Endodermal cell (in vitro differentiated cells): ENCODE results near the gene RGS7. TPM values are rescaled to one million over a fixed set of nuclear protein-coding genes. Genes with fewer than 3 reads are reported as not detected.

Experiments used
- DNase-seq: peaks from one replicate; pipeline ENCODE4 v3.0.0-alpha.2; 2017
- H3K27ac ChIP-seq: 2 replicates; pipeline ENCODE4 v1.5.1; 2013; ENCODE audit warnings: mild to moderate bottlenecking, low read depth, low read length, moderate library complexity
- H3K27me3 ChIP-seq: 2 replicates; pipeline ENCODE4 v1.6.1; 2013; ENCODE audit warnings: mild to moderate bottlenecking, low read length, moderate library complexity; ENCODE audit not compliant: insufficient read depth, control insufficient read depth, poor library complexity, severe bottlenecking
- H3K36me3 ChIP-seq: 2 replicates; pipeline ENCODE4 v1.7.0; 2013; ENCODE audit warnings: mild to moderate bottlenecking, low read length, moderate library complexity; ENCODE audit not compliant: control insufficient read depth, insufficient read depth
- H3K4me1 ChIP-seq: one replicate; pipeline ENCODE4 v1.7.0; 2013; ENCODE audit warnings: low read length; ENCODE audit not compliant: control insufficient read depth, insufficient read depth
- H3K4me3 ChIP-seq: 2 replicates; pipeline ENCODE4 v1.5.1; 2013; ENCODE audit warnings: mild to moderate bottlenecking, low read length, moderate library complexity
- H3K9ac ChIP-seq: 2 replicates; pipeline ENCODE4 v1.6.1; 2013; ENCODE audit warnings: mild to moderate bottlenecking, low read length, moderate library complexity; ENCODE audit not compliant: poor library complexity, severe bottlenecking; ENCODE audit errors: extremely low read depth
- H3K9me3 ChIP-seq: 2 replicates; pipeline ENCODE4 v1.6.1; 2013; ENCODE audit warnings: mild to moderate bottlenecking, low read length, moderate library complexity; ENCODE audit not compliant: control insufficient read depth
- H3K27ac Mint-ChIP-seq: 2 replicates; pipeline ENCODE4 v1.8.0; 2020; ENCODE audit warnings: mixed read lengths
- H3K27me3 Mint-ChIP-seq: 2 replicates; pipeline ENCODE4 v1.8.0; 2021; ENCODE audit warnings: mild to moderate bottlenecking, mixed read lengths; ENCODE audit not compliant: insufficient read depth
- H3K36me3 Mint-ChIP-seq: 2 replicates; pipeline ENCODE4 v1.8.0; 2020; ENCODE audit warnings: low read depth, mixed read lengths
- H3K4me1 Mint-ChIP-seq: 2 replicates; pipeline ENCODE4 v1.8.0; 2020; ENCODE audit warnings: mixed read lengths
- H3K4me3 Mint-ChIP-seq: 2 replicates; pipeline ENCODE4 v1.8.0; 2020; ENCODE audit warnings: mild to moderate bottlenecking, moderate library complexity, mixed read lengths
- H3K9me3 Mint-ChIP-seq: 2 replicates; pipeline ENCODE4 v1.8.0; 2020; ENCODE audit warnings: mild to moderate bottlenecking, mixed read lengths
- CTCF ChIP-seq: fragments of 200-600 bp; sonication (generic); conservative IDR thresholded peaks from 2 replicates; pipeline ENCODE4 v1.5.0; 2021; ENCODE audit warnings: antibody characterized with exemption, mild to moderate bottlenecking
- WGBS, 2 experiments: methylation state at CpG; one replicate each; pipeline versions ENCODE4 v1.1.5 to v1.1.7; 2013; ENCODE audit warnings: missing lambda C conversion rate in 2 of 2, mixed read lengths in 1 of 2; ENCODE audit not compliant: insufficient coverage in 1 of 2, insufficient read length in 1 of 2; 5-methylcytosine and 5-hydroxymethylcytosine counted together
- total RNA-seq, 2 donors: library from RNA; stranded (reverse); fragmentation: NEBNext Ultra II Directional in 1 of 2; extraction: Animal tissue kit (Norgen Biotek cat#: 25700) in 1 of 2; gene quantifications; 2 replicates in 1 of 2; 3 replicates in 1 of 2; pipeline ENCODE4 v1.2.1, GENCODE V29; 2021

RGS7 gene
- total RNA-seq, 2 donors from 2014 or later, result 1.0 to 1.1 TPM

GRCh38 chr1:240854367-240854766 lies 502.6 kb downstream of the RGS7 start:
- no peaks in the 10 kb centered on the region for H3K27me3 Mint-ChIP-seq
- no peaks in the 10 kb centered on the region for H3K27me3 ChIP-seq
- no peak overlapping the region for H3K4me3 Mint-ChIP-seq
- H3K4me1 Mint-ChIP-seq, result no peaks in the 10 kb centered on the region
- no peak overlapping the region for H3K9ac ChIP-seq
- TF ChIP-seq CTCF, result no peak
- WGBS, 2 experiments, result 76 to 93% methylated on average over 5 to 6 of the region's 6 CpGs
- no peaks in the 10 kb centered on the region for H3K9me3 Mint-ChIP-seq
- no peaks in the 10 kb centered on the region for H3K36me3 ChIP-seq
- no peak for DNase-seq
- H3K4me1 ChIP-seq, result no peaks in the 10 kb centered on the region
- no peak overlapping the region for H3K27ac ChIP-seq
- no peak overlapping the region for H3K4me3 ChIP-seq
- H3K27ac Mint-ChIP-seq, result no peak overlapping the region
- H3K36me3 Mint-ChIP-seq, result no peaks in the 10 kb centered on the region
- no peaks in the 10 kb centered on the region for H3K9me3 ChIP-seq

- Histone ChIP-seq H3K36me3 (no peaks in the 10 kb centered on the region), H3K27ac (no peak overlapping the region), H3K9ac (no peak overlapping the region), H3K4me1 (no peaks in the 10 kb centered on the region), H3K9me3 (no peaks in the 10 kb centered on the region), H3K4me3 (no peak overlapping the region), H3K27me3 (no peaks in the 10 kb centered on the region)
- no peak for TF ChIP-seq CTCF
- H3K9me3 Mint-ChIP-seq, result no peaks in the 10 kb centered on the region
- DNase-seq, result no peak
- no peak overlapping the region for H3K27ac Mint-ChIP-seq
- H3K4me3 Mint-ChIP-seq, result no peak overlapping the region
- H3K27me3 Mint-ChIP-seq, result no peaks in the 10 kb centered on the region
- H3K36me3 Mint-ChIP-seq, result no peaks in the 10 kb centered on the region
- WGBS, 2 experiments, result 71 to 73% methylated on average over 1 to 2 of the region's 2 CpGs
- H3K4me1 Mint-ChIP-seq, result no peaks in the 10 kb centered on the region
Measured at GRCh38 chr1:240847325-240847724, 509.7 kb downstream of the RGS7 start.

- H3K4me3 Mint-ChIP-seq, result no peak overlapping the region
- H3K9me3 Mint-ChIP-seq, result no peaks in the 10 kb centered on the region
Measured at GRCh38 chr1:240844486-240844885, 512.5 kb downstream of the RGS7 start.

More at GRCh38 chr1:240844486-240844885, 512.5 kb downstream of the RGS7 start:
- Mint-ChIP-seq H3K36me3 (no peaks in the 10 kb centered on the region), H3K4me1 (no peaks in the 10 kb centered on the region), H3K27ac (no peak overlapping the region), H3K27me3 (no peaks in the 10 kb centered on the region)
- Histone ChIP-seq H3K27me3 (no peaks in the 10 kb centered on the region), H3K36me3 (no peaks in the 10 kb centered on the region), H3K4me3 (no peak overlapping the region), H3K9ac (no peak overlapping the region), H3K27ac (no peak overlapping the region), H3K9me3 (no peaks in the 10 kb centered on the region), H3K4me1 (no peaks in the 10 kb centered on the region)
- 92 to 100% methylated on average over 1 of the region's 1 CpG for WGBS, 2 experiments
- no peak for TF ChIP-seq CTCF
- DNase-seq, result no peak
